Right ventricle myocardium superior (tissue), 1 donor: ENCODE results near the gene OR6B1. TPM values are rescaled to one million over a fixed set of nuclear protein-coding genes. Genes with fewer than 3 reads are reported as not detected.

Source experiments
- ATAC-seq: fragments of 200-7000 bp; cut with Tn5 transposase; one replicate; pipeline ENCODE4 v1.9.1; 2020; ENCODE audit warnings: mild to moderate bottlenecking; ENCODE audit not compliant: poor library complexity
- DNase-seq: peaks from one replicate; pipeline ENCODE4 v3.0.0-alpha.2; 2020
- intact Hi-C: fragments of 100-400 bp; cut with DNase I; formaldehyde crosslinking; loops from one replicate; pipeline ENCODE4 v1.11.2; 2022
- long read RNA-seq: library from polyadenylated mRNA; unstranded; transcript quantifications from one replicate; pipeline ENCODE4 v2.0.0, GENCODE V29; 2021
- total RNA-seq: library from RNA; stranded (reverse); fragmentation: NEBNext Ultra II Directional; extraction: Animal tissue kit (Norgen Biotek cat#: 25700); gene quantifications from one replicate; pipeline ENCODE4 v1.2.1, GENCODE V29; 2021
- donor health status: DM: no; HTN: yes; CAD: no; lungs with severe emphysema.

Gene OR6B1
- total RNA-seq = not detected
- long read RNA-seq = 0 reads

DNA sequence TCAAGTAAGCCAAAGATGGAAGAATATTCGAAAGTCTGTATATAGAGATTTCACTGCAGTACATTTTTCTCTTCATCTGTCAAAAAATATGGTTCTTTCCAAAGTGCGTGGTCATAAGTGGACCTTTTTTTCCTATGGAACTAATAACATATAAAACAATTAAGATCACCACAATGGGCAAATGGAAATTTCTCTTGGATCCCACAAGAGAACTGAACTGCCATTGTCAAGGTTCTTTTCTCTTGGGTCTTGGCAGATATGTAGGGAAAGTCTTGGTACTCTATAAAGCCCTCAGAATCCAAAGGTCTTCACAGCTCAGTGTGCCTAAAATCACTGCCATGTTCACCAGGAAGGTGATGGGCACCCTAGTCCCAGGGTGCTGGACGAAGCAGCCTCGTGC, at the start of gene OR6B1:
OR6B1 (plus strand) TSS at position 301 of the 400 bp plus-strand sequence. CDS start 3,677 bp downstream, outside the sequence.
- intact Hi-C loops = no loop called here
- ATAC-seq (no peak), DNase-seq (no peak)

DNA sequence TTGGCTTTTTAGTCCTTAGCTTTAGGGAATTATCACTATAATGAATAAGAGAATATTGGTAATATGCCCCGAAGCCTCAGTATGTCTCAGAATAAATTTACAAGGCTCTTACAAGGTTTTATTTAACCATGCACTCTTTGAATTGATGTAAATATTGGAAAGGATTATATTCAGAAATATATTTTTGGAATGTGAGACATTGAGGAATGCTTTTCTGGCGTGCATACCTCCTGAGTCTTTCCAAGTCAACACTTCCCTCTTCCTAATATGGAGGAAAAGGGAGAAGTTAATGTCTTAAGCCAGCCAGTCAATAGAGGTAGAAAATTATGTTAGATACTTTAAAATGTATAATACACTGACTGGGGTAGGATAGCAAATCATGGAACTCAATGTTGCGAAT, 46.7 kb upstream of the OR6B1 start:
- ATAC-seq (no peak), DNase-seq (no peak)
- intact Hi-C loops = no loop called here

DNA sequence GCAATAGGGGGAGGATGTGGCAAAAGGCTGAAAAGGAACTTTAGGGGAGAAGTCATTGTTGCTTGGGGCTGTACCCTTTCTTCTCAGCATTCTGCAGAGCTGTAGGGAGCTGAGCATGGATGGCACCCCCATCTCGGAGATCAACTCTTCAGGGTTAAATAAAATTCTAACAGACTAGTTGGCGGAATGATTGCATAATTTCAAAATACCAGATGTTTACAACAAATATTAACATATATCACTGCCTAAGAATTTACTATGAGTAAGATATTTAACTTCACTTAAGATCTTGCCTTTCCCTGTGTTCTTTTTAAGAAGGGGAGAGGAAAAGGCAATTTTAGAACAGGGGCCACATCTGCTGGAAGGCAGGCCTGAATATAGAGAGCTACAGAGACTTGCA, 46.0 kb upstream of the OR6B1 start:
- no peak for DNase-seq
- ATAC-seq = no peak
- intact Hi-C loops = no loop called here

DNA sequence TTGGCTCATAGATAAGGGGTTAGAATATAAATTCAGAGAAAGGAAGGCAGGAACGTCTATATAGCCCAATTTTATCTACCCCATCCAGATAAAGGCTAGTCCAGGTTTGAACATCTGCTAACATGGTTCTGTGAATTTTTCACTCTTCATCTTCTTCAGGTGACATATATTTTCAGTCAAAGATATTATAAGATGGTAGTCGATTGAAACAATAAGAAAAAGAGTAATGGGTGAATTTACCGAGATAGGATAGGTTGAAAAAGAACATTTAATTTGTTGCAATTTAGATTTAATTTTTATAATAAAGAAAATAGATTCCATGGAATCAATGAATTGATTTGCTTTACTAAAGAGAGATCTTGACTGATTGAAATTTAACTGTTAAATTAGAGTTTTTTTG, 45.6 kb upstream of the OR6B1 start, which contains the start of gene OR2F1:
OR2F1 (plus strand) TSS at position 301 of the 400 bp plus-strand sequence. CDS start 5,127 bp downstream, outside the sequence.
- intact Hi-C loops = no loop called here
- ATAC-seq = no peak
- DNase-seq = no peak

DNA sequence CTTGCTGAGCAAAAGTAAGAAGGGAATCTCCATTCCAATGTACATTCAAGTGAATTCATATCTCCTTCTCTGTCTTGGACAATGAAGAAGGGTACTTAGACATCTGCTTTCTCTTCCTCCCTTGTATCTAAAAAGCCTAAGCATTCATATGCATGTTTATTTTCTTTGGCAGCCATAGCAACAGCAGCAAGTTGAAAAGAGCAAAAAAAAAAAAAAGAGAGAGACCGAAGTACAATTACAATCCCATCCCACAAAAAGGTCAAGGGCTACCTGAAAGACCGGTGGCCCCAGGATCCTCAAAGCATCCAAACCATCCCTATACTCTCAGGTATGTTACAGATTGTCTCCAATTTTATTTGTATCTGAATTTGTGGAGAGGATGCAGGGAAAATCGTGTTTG, 41.3 kb upstream of the OR6B1 start:
- no peak for DNase-seq
- intact Hi-C loops = no loop called here
- no peak for ATAC-seq

DNA sequence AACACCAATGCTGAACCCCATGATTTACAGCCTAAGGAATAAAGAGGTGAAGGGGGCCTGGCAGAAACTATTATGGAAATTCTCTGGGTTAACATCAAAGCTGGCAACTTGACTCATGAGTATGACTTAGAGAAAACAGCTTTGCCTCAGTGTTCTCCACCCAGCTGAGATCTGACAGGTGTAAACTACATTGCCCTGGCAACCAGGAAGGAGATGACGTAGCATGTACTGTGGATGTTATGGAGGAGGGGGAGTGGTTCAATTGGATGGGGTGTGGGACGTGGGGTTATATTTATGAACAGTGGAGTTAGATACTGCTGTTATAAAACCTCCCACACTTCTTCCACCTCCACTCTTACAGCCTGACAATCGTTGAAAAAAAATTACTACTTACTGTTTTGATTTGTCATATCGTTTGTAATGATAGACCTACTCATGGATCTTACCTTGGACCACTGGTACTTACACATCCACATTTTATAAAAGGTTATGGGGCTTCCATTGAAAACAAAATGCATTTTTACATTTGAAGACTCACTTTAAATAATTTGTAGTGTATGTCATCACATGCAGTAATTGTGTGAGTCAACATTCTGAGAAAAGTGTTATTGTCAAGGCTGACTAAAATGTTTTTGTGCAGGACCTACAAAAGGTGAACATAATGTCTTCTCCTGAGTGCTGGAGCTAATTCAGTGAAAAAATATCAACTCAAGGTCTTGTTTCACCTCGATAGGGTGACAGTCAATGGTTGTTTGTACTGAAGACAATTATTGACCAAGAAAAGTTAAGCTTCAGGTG, 39.1 kb upstream of the OR6B1 start:
- intact Hi-C loops = no loop called here
- DNase-seq (no peak), ATAC-seq (no peak)

DNA sequence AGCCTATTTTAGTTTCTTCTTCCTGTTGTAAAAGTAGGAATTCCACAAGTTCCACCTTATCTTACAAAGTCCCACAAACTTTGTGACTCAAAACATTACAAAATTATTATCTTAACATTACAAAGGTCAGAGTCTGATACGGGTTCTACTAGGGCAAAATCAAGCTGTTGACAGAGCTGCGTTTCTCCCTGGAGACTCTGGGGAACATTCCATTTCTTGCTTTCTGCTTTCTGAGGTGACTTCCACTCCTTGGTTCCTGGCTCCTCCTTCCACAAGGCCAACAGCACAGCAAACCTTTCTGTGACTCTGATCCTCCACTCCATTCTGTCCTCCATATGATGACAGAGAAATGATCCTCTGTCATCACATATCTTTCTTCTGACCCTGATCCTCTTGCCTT, 34.8 kb upstream of the OR6B1 start:
- intact Hi-C loops = no loop called here
- no peak for DNase-seq
- no peak for ATAC-seq

DNA sequence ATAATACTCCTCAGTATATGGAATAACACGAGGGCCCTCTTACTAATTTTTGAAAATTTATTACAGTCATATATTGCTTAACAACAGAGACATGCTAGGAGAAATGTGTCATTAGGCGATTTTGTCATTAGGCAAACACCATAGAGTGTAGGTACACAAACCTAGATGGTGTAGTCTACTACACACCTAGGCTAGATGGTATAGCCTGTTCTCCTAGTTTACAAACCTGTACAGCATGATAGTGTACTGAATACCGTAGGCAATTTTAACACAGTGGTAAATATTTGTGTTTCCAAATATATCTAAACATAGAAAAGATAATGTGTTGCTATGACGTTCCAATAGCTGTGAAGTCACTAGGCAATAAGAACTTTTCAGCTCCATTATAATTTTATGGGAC, 32.7 kb upstream of the OR6B1 start:
- no peak for ATAC-seq
- intact Hi-C loops = no loop called here
- DNase-seq = no peak

DNA sequence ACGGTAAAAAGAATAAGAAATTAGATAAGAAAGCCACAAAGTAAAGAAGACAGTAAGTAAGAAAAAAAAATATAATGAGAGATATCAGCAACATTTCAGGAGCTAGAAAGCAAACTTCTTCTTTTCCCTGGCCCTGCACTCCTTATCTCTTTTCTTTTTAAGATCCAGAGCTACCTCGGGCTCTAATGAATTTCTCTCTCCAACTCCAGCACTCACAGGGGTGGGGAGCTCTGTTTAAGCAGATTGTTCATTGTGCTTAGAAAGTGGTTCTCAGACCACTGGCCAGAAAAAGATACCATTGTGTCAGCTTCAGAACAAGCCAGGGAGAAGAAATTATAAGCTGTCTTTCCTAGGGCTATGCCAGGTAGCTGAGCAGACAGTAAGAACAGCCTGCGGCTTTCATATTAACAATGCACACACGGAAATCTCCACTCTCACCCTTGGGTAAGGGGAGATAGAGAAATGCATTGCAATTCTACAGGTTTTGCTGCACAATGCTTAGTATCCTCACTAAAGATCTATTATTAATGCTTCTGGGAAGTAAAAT, 26.2 kb upstream of the OR6B1 start:
- DNase-seq = no peak
- no peak for ATAC-seq
- intact Hi-C loops = no loop called here

DNA sequence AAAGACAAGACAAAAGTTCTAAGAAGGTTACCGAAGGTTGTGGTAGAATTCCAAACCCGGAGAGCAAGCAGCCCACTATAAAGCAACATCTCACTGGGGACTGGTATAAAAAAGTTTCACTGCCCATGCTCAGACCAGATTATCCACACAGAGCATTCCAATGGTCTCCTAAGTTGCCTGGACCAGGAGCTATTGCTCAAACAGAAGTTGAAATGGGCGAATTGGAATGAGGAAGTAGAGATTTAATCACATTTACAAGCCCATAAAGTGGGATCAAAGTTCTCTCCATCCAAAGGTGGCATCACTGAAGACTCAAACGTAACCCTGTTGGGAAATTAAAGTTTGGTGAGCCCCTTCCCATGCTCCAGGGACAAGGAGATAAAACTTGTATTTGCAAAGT, 25.7 kb upstream of the OR6B1 start:
- DNase-seq (no peak), ATAC-seq (no peak)
- intact Hi-C loops = no loop called here

DNA sequence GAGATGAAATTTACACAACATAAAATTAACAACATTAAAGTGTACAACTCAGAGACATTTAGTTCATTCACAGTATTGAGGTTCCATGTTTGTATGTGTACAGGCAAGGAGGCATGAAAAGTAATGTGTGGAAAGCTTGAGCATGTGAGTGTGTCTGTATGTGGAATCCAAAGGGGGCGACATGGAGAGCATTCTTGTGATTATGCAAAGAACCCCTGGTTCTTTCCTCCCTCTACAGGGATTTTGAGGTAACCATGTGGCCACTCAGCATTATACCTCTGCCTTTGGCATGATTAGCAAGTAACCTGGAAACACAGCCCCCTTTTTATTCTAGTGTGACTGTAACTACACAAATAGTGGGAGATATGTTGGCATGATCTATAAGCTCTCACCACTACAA, 24.5 kb upstream of the OR6B1 start:
- ATAC-seq (no peak), DNase-seq (no peak)
- intact Hi-C loops = no loop called here

DNA sequence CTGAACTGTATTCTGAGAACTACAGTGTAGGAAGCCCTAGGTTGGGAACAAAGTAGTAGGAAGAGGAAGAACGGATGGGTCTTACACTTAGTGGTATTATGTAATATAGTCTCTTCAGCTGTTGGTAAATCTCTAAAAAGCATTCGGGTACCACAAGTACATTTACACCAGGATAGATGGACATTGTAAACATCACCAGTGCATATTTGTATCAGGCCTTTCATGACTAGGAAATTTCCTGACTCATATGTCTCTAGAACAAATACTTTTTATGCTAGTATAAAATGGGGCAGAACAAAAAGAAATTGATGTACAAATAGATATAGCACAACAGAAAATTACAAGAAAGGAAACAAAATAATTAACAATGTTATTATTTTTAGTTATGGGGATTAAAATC, 21.5 kb upstream of the OR6B1 start:
- intact Hi-C loops = no loop called here
- DNase-seq (no peak), ATAC-seq (no peak)

DNA sequence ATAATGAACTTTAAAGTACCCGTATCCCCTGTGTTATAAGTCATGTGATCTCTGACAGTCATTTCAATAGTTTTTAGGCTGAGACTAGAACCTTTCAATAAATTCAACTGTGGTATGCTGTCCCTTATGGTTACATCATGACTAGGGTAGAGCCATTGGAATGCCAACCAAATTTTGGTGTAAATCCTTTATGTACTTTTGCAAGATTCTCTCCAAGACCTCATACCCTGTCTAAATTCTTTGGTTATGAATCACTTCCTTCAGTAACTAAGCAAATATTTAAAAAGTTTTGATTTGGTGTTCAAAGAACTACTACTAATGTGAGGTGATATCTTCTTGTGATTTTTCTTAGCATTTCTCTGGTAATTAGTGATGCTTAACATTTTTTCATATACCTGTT, 20.8 kb upstream of the OR6B1 start:
- intact Hi-C loops = no loop called here
- ATAC-seq (no peak), DNase-seq (no peak)

DNA sequence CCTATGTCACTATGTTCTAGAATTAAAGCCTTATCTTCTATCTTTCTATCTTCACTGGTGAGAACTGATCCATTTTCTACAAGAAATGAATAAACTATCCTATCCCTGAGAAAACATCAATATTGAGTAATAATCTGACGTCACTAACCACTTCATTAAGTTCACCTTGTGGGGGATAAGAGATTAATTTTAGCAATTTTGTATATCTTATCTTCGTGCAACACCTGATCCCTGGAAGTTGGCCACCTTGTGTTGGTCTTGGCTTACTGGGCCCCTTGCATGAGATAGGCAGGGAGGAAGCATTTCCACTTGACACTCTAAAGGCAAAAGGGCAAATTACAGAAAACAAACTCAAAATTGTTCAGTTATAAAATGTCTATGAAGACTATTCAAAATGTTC, 20.1 kb upstream of the OR6B1 start:
- intact Hi-C loops = no loop called here
- ATAC-seq (no peak), DNase-seq (no peak)

DNA sequence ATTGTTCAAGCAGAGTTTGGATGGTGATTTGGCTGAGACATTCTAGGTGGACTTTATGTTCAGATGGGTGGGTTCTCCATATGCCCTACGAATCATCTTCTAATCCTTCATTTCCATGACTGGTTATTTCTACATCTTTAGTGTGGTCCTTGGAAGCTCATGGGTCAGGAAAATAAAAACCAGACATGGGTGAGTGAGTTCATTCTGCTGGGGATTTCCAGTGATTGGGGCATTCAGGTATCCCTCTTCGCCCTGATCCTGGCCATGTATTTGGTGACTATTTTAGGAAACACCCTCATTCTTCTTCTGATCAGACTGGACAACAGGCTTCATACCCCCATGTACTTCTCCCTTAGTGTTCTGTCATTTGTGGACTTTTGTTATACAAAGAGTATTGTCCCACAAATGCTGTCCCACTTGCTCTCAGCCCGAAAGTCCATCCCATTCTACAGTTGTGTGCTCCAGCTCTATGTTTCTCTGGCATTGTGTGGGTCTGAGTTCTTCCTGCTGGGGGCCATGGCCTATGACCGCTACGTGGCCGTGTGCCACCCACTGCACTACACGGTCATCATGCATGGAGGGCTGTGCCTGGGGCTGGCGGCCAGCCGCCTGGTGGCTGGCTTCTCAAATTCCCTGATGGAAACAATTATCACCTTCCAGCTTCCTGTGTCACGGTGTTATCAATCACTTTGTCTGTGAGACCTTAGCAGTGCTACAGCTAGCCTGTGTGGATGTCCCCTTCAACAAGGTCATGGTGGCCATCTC, 19.2 kb upstream of the OR6B1 start:
- DNase-seq = no peak
- intact Hi-C loops = no loop called here
- ATAC-seq = no peak

DNA sequence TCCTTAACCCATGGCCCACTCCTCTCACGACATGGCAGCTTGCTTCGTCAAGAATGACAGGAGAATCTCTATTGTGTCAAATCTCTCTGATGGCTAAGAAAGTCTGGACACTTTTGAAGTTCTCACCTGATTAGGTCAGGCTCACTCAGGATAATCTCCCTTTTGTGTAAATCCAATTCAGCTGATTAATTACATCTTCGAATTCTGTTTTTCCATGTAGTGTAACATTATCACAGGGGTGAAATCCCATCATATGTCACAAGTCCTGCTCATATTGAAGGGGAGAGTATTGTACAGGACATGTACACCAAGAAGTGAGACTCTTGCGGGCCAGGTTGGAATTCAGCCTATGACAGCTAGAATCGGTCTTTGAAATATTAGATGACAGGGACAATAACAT, 16.2 kb upstream of the OR6B1 start:
- intact Hi-C loops = no loop called here

DNA sequence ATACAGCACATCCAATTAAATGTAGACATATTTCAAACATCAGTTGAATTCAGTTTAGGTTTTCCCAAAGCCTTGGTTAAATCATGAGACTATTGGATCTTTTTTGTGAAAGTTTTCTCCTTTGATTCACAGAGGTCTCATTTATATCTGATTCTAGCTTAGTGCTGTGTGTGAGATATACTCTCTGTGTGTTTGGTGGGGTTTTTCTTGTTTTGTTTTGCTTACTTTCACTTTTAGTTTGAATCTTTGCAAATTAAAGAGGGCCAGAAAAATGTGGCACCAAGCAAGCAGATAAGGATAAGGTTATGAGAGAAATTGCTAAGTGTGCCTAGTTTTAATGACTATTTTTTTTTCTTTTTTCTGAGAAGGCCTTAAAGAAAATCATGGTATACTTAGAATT, 12.6 kb upstream of the OR6B1 start:
- no peak for ATAC-seq
- intact Hi-C loops = no loop called here
- no peak for DNase-seq

More for the DNA sequence above, 16.2 kb upstream of the OR6B1 start:
- DNase-seq = no peak
- no peak for ATAC-seq

DNA sequence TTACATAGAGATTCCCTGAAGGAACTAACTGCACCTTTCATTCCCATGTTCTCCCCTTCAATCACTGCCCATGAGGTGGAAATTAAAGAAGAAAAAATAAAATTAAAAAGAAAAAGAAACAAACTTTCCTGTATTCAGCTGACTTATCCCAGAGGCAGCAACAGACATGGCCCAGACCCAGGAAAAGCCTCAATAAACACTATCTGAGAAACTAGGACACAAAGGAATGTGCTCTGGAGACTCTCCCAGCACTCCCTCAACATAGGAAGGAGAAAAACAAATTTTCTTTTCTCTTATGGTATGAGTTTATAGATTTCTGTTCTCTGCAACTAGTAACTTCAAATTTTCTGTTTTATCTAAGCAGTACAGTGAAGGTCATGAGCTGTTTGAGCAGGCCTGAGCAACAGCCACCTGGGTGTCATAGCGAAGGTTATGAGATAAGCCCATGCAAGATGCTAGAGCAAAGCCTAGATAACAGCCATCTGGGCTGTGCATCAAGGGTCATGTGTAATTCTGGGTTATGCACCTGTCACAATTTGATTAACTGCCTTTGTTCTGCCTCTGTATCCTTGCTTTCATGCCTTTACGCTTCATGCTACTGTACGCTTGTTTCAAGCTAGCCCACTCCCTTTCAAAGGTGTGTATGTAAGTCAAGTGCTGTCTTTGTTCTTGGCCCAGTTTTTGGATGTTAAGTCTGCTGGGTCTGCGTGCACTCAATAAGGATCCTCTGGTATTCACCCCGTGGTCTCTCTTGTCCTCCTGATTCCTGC, 11.0 kb upstream of the OR6B1 start:
- ATAC-seq = no peak
- intact Hi-C loops = no loop called here
- DNase-seq = no peak

DNA sequence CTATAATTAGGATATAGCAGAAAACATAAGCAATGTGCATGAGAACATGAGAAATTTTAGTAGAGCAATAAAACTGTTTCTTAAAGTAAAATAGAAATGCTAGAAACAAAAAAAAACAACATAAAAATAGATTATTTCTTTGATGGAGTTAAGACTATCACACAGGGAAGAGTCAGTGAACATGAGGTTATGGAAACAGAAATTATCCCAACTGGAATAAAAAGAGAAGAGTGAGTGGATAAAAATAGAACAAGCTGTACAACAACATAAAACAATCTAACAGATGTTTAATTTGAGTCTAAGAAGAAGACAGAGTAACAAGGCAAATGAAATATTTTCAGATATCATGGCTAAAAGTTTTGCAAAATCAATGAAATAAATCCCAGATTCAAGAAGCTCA, 7.5 kb upstream of the OR6B1 start:
- DNase-seq = no peak
- ATAC-seq = no peak
- intact Hi-C loops = no loop called here
